ENCODE results near the gene NDUFV3. TPM values are rescaled to one million over a fixed set of nuclear protein-coding genes. Genes with fewer than 3 reads are reported as not detected.

The NDUFV3 gene
- total and polyA plus RNA-seq, 2 donors (not counting 1 experiment from before 2014, with no cell fraction given), result 37.7 to 38.2 TPM

DNA sequence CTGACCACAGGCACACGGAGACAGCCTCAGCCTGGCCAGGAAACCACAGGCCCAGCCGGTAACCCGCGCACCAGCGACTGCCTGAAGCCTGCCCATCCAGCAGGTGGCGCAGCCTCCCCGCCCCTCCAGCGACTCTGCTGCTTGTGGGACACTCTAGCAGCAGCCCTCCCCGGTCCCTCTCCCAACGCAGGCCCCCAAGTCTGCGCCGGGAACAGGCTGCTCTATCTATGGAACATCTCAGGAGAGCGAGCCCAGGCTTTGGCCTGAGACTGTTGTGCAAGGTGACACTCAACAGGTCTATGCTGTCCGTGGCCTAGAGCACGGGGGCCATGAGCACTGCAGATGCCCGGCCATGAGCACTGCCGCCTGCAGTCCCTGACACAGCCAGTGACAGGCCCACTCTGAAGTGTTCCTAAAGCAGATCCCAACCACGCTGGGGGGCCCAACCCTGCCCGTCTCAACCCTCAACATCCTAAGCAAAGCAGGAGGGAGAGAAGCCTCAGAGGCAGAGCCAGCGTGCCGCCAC is 42.2 kb upstream of the NDUFV3 start:
- Histone ChIP-seq H3K4me1 (ENCODE audit: control insufficient read depth, extremely low read depth, insufficient read depth, low read length) (no peaks in the 10 kb centered on the region), H3K27me3 (ENCODE audit: control insufficient read depth, insufficient read depth, low read length) (no peaks in the 10 kb centered on the region), H3K79me2 (ENCODE audit: control insufficient read depth, insufficient read depth, low read length) (no peaks in the 10 kb centered on the region), H3K9me3 (ENCODE audit: control insufficient read depth, insufficient read depth, low read depth, low read length) (no peaks in the 10 kb centered on the region), H4K20me1 (ENCODE audit: control insufficient read depth, extremely low read depth, insufficient read depth, low read length) (no peaks in the 10 kb centered on the region), H3K36me3 (ENCODE audit: control insufficient read depth, insufficient read depth, low read length) (peaks cover 45% of the 10 kb centered on the region), H2AFZ (ENCODE audit: low read length) (no peak overlapping the region), H3K4me3 (replicated peaks in 1 of 4; ENCODE audit: control extremely low read depth in 1 of 4, insufficient read depth in 1 of 4, low read depth in 3 of 4, low read length in 4 of 4) (no peak overlapping the region), H3K4me2 (ENCODE audit: extremely low read depth, insufficient read depth, low read length) (no peak overlapping the region), H3K27ac (ENCODE audit: insufficient read depth, low read length) (no peak overlapping the region), H3K9ac (ENCODE audit: insufficient read depth, low read length) (no peak overlapping the region)
- no peak for DNase-seq (ENCODE audit: low read depth in 2 of 2)
- TF ChIP-seq, protein P1, sequence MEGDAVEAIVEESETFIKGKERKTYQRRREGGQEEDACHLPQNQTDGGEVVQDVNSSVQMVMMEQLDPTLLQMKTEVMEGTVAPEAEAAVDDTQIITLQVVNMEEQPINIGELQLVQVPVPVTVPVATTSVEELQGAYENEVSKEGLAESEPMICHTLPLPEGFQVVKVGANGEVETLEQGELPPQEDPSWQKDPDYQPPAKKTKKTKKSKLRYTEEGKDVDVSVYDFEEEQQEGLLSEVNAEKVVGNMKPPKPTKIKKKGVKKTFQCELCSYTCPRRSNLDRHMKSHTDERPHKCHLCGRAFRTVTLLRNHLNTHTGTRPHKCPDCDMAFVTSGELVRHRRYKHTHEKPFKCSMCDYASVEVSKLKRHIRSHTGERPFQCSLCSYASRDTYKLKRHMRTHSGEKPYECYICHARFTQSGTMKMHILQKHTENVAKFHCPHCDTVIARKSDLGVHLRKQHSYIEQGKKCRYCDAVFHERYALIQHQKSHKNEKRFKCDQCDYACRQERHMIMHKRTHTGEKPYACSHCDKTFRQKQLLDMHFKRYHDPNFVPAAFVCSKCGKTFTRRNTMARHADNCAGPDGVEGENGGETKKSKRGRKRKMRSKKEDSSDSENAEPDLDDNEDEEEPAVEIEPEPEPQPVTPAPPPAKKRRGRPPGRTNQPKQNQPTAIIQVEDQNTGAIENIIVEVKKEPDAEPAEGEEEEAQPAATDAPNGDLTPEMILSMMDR (conservative IDR thresholded peaks at IDR 0.05 in 1 of 2, IDR thresholded peaks at IDR 0.05 in 1 of 2; ENCODE audit: low read depth in 1 of 2, low read length in 2 of 2), result peak in 1 of 2 donors; percentile 35
- no peak for TF ChIP-seq EZH2 (IDR thresholded peaks at IDR 0.05; ENCODE audit: low read length, missing control alignments)

DNA sequence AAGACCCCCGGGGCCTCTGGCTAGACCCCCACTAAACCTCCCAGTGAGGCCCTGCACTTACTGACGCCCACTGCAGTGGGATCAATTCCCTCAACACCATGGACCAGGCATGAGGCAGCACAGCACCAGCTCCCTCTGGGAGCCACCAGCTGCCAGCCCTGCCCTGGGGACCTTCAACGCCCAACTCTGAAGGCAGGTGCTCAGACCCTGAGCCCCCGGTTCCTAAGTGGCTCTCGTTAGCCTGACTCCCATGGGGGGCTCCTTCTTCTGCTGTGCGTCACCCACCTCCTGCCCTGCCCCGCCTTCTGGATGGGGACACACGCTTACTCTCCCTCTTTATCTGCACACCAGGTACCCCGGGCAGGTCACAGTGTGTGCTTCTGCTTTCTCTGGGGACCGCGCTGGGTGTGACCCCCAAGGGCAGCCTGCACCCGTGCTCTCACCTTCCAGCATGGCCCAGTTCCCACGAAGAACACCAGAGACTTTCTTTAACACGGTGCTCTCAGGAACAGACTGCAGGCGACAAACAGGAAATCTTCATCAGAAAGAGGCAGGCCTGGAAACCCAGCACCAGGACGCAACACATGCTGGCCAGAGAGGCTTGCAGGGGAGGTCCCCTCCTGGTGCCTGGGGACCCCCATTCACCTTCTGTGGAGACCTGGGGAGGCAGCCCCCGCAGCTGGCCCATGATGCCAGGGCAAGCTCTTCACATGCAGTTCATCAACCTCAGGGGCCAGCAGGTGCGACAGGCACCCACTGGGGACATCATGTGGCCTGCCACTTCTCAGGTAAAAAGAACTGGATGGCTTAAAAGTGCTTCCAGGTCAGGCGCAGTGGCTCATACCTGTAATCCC is 41.1 kb upstream of the NDUFV3 start:
- TF ChIP-seq EZH2 (IDR thresholded peaks at IDR 0.05; ENCODE audit: low read length, missing control alignments), result no peak
- TF ChIP-seq, protein P1 (conservative IDR thresholded peaks at IDR 0.05 in 1 of 2, IDR thresholded peaks at IDR 0.05 in 1 of 2; ENCODE audit: low read depth in 1 of 2, low read length in 2 of 2), result no peak
- Histone ChIP-seq H3K27me3 (ENCODE audit: control insufficient read depth, insufficient read depth, low read length) (no peaks in the 10 kb centered on the region), H3K27ac (ENCODE audit: insufficient read depth, low read length) (no peak overlapping the region), H4K20me1 (ENCODE audit: control insufficient read depth, extremely low read depth, insufficient read depth, low read length) (no peaks in the 10 kb centered on the region), H3K4me2 (ENCODE audit: extremely low read depth, insufficient read depth, low read length) (no peak overlapping the region), H3K9ac (ENCODE audit: insufficient read depth, low read length) (no peak overlapping the region), H2AFZ (ENCODE audit: low read length) (no peak overlapping the region), H3K4me3 (replicated peaks in 1 of 4; ENCODE audit: control extremely low read depth in 1 of 4, insufficient read depth in 1 of 4, low read depth in 3 of 4, low read length in 4 of 4) (no peak overlapping the region), H3K79me2 (ENCODE audit: control insufficient read depth, insufficient read depth, low read length) (no peaks in the 10 kb centered on the region), H3K9me3 (ENCODE audit: control insufficient read depth, insufficient read depth, low read depth, low read length) (no peaks in the 10 kb centered on the region), H3K36me3 (ENCODE audit: control insufficient read depth, insufficient read depth, low read length) (peaks cover 50% of the 10 kb centered on the region), H3K4me1 (ENCODE audit: control insufficient read depth, extremely low read depth, insufficient read depth, low read length) (no peaks in the 10 kb centered on the region)
- DNase-seq (ENCODE audit: low read depth in 2 of 2), result no peak

DNA sequence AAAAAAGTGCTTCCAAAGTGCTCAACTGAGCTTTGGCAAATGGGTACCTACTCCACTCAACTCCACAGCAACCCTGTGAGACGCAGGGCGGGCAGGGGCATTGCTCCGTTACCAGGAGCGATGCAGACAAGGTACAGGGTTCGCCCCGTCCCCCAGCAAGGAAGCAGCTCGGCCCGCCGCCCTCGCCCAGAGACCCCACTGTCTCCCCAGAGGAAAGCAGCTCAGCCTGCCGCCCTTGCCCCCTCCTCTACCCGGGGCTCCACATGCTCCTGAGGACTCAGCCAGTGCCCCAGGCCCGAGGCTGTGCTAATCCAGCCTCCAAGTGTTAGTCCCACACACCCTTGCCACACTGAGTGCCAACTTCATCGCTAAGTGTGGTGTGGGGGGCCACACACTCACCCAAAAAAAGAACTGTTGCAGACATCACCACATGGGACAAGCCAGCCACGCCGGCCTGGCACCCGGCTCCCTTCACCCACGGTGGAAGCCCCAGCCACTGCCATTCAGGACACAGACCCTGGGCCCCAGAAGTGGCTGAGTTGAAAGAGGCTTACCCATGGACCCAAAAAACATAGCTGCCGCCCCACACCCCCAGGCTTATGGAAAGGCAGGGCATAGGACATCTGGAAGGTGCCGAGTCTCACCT is 40.1 kb upstream of the NDUFV3 start:
- Histone ChIP-seq H3K36me3 (ENCODE audit: control insufficient read depth, insufficient read depth, low read length) (peaks cover 50% of the 10 kb centered on the region), H3K4me2 (ENCODE audit: extremely low read depth, insufficient read depth, low read length) (no peak overlapping the region), H3K9ac (ENCODE audit: insufficient read depth, low read length) (no peak overlapping the region), H3K27me3 (ENCODE audit: control insufficient read depth, insufficient read depth, low read length) (no peaks in the 10 kb centered on the region), H4K20me1 (ENCODE audit: control insufficient read depth, extremely low read depth, insufficient read depth, low read length) (no peaks in the 10 kb centered on the region), H3K4me1 (ENCODE audit: control insufficient read depth, extremely low read depth, insufficient read depth, low read length) (no peaks in the 10 kb centered on the region), H3K79me2 (ENCODE audit: control insufficient read depth, insufficient read depth, low read length) (no peaks in the 10 kb centered on the region), H3K9me3 (ENCODE audit: control insufficient read depth, insufficient read depth, low read depth, low read length) (no peaks in the 10 kb centered on the region), H3K27ac (ENCODE audit: insufficient read depth, low read length) (no peak overlapping the region), H2AFZ (ENCODE audit: low read length) (no peak overlapping the region), H3K4me3 (replicated peaks in 1 of 4; ENCODE audit: control extremely low read depth in 1 of 4, insufficient read depth in 1 of 4, low read depth in 3 of 4, low read length in 4 of 4) (no peak overlapping the region)
- no peak for DNase-seq (ENCODE audit: low read depth in 2 of 2)
- no peak for TF ChIP-seq EZH2 (IDR thresholded peaks at IDR 0.05; ENCODE audit: low read length, missing control alignments)
- TF ChIP-seq, protein P1 (conservative IDR thresholded peaks at IDR 0.05 in 1 of 2, IDR thresholded peaks at IDR 0.05 in 1 of 2; ENCODE audit: low read depth in 1 of 2, low read length in 2 of 2), result no peak

Measured in fibroblast of lung (primary cell).